ENCODE measurements around the gene PFDN2.
"Not testable (repeated sequence)": the region's sequence is repeated elsewhere in the genome, so short reads cannot be mapped to it uniquely, and the experiment has no call there.

Gene PFDN2

GRCh38 chr1:161079436-161080110, 38.3 kb downstream of the PFDN2 start:
- DNase-seq: no peak

- no peak for DNase-seq
These were observed 40.4 kb downstream of the PFDN2 start for GRCh38 chr1:161077426-161077825.

- no peak for DNase-seq
These were observed 41.4 kb downstream of the PFDN2 start for GRCh38 chr1:161076410-161076809.

- no peak for DNase-seq
These were observed 43.0 kb downstream of the PFDN2 start for GRCh38 chr1:161074676-161075368.

- no peak for DNase-seq
These were observed 44.2 kb downstream of the PFDN2 start for GRCh38 chr1:161073474-161074121.

GRCh38 chr1:161072751-161073449, 44.9 kb downstream of the PFDN2 start:
- no peak for DNase-seq

DNA sequence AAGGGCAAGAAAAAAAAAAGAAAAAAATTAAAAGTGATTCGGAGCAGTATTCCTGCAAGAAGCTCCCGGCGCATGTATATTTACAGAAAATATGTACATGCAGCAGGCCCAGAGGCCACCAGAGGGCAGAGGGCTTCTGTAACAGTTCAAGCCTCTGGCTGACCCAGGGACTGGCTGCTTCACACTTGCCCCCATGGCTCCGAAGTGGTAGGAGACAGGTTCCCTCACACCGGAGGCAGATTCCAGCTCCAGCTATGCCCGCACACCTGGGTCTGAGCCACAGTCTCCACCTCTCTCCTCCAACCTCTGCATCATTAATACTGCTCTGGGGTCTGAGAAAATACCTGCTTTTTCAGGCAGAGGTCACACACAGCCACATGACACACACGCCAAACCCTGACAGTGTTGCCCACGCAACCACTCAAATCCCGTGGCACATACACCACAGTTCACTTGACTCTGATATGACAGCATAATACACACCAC, 45.9 kb downstream of the PFDN2 start:
- no peak for DNase-seq

DNA sequence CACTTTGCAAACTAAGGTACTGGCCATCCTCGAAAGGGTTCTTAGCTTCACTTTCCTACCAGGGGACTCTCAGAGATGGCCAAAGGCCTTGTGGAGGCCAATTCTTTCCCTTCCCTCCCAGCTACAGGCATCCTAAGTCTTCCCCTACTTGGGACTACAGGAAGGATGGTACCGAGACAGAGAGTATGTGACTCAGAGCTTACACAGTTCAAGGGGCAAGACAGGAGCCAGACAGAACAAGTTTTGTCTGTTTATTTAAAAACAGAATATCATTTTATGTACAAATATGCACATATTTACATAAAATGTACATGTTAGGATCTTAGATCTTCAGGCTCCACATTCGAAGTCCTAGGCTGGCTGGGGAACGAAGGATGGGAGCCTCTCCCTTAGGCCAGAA, 47.1 kb downstream of the PFDN2 start:
- DNase-seq: no peak

DNA sequence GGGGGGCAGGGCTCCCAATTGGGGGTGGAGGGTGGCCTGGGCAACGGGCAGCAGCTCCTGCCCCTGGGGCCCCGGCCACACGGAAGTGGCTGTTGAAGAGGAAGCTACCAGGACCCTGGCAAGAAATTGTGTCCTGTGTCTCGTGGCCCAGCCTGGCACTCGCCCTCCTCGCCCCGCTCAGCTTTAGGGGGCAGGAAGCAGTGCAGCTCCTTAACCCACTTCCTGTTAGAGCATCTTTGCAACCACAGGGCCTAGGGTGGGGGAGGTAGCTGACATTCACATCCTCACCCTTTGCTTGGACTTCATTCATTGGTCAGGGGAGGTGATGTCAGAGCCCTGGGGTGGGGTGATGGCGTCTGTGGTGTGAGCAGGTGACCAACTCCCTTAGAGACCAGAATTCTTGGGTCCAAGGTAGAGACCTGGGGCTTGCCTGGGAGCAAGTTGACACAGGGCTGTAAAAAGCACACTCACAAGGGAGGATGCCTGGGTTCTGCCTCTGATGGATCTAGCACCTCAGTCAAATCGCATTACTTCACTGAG, 48.0 kb downstream of the PFDN2 start, which contains the start of gene ARHGAP30:
Gene ARHGAP30 (minus strand): TSS at position 161 of the 540 bp plus-strand sequence. CDS start 267 bp downstream, outside the sequence.
- DNase-seq: no peak

GRCh38 chr1:161069241-161069640, 48.6 kb downstream of the PFDN2 start:
- DNase-seq: no peak

DNA sequence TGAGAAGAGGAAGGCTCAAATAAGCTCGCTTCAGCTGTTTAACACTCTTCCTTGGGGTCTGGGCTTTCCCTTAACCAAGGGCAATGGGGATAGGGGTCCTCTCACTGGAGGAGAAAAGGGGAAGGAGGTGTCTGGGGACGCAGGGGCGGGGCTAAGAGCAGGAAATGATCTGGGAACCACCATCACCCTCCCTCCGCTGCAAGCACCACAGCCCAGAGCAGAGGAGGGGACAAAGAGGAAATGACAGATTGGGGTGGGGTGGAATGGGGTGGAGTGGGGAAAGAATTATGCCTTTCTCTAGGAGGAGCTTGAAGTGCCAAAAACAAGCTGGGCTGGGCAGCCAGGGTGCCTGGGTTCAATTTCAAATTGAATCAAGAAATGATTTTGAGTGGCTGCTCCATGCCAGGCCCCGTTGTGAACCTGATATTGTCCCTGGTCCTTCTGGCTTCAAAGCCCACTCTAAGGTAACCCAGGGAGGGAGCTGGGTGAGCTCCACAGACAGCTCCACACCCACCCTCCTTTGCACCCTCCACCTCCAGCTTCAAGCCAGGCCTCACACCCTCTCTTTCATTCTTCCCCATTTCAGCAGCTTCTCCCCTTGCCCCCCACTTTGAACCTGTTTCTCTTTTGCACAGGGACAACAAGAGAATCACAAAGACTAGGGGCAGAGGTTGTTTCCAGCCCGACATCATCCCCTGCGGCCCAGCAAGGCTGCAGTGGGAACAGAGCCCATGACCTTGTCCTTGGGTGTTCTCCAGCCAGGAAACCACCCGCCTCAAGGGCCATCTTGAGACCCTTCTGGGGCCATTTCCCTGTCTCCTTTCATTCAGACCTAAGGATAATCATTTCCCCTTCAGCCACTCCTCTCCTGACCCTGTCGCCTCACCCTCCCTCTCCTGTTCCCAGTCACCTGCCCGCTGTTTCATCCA, 49.3 kb downstream of the PFDN2 start:
- no peak for DNase-seq

GRCh38 chr1:161066694-161067093, 51.1 kb downstream of the PFDN2 start:
- no peak for DNase-seq

DNA sequence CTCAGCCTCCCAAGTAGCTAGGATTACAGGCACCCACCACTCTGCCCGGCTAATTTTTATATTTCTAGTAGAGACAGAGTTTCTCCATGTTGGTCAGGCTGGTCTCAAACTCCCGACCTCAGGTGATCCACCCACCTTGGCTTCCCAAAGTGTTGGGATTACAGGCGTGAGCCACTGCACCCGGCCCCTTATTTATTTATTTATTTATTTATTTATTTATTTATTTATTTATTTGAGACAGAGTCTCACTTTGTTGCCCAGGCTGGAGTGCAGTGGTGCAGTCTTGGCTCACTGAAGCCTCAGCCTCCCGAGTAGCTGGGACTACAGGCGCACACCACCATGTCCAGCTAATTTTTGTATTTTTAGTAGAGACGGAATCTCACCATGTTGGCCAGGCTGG, 52.2 kb downstream of the PFDN2 start:
- DNase-seq: not testable (repeated sequence)

GRCh38 chr1:161063936-161064335, 53.9 kb downstream of the PFDN2 start:
- DNase-seq: not testable (repeated sequence)

DNA sequence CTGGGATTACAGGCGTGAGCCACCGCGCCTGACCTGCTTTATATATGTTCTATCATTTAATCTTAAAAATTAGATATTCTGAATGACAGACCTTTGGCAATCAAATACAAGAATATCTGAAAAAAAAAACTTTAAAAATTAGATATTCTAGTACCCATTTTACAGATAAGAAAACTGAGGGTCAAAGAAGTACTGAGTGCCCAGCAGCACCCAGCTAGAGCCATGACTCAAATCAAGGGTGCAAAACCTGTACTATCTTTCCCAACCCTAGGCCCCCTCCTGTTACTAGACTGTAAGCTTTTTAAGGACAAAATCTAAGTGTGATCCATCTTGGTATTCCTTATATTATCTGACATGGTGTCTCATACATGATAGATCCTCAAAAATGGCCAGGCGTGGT, 56.4 kb downstream of the PFDN2 start:
- DNase-seq: no peak

- DNase-seq: no peak
These were observed 58.5 kb downstream of the PFDN2 start for GRCh38 chr1:161059293-161059692.

GRCh38 chr1:161054805-161055204, 63.0 kb downstream of the PFDN2 start:
- DNase-seq: no peak

- no peak for DNase-seq
These were observed 63.6 kb downstream of the PFDN2 start for GRCh38 chr1:161054232-161054631.

DNA sequence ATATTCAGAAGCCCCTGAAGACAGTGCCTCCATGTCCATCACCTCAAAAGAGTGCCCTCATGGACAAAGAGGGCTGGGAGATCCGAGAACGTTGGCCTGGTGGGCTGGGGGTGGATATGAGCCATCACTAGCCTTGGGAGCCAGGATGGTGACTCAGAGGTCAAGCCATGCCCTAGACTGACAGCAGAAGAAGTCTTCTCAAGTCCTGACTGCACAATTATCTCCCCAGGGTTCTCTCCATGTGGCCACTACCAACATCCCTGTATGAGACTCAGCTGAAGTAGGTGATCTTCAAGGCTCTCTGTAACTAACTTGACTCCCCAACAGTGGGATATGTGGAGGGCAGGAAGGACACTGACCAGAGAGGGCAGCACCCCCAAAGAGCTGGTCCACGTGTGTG, 64.9 kb downstream of the PFDN2 start:
- no peak for DNase-seq

DNA sequence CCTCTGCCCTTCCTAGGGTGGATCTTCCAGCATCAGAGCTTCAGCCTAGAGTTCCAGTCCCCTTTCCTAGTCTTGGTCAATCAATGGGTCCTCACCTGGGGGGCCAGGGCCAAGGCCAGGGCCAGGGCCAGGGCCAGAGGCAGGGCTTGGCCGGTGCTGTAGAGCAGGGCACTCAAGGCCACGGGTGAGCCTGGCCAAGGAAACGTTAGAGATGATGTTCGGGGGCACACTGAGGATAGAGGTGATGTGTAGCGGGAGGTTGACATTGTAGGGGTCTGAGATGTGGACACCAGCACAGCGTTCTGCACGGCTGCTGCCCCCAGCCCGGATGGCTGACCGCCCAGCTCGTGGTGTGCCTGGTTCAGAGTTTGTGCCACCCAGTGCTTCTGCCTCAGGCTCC, 66.6 kb downstream of the PFDN2 start:
- no peak for DNase-seq

Measured in NCI-H1930 (cell line).